OCI-LY7 (cell line): Measurements from ENCODE around the gene ZNF280A. TPM values are rescaled to one million over a fixed set of nuclear protein-coding genes. Genes with fewer than 3 reads are reported as not detected.

Experiments used
- BruUV-seq: library from RNA; stranded (reverse); fragments of 400-500 nt; replicated peaks from 2 replicates; lab custom pipeline; 2021; lab: Mats Ljungman, UMichigan
- CTCF ChIA-PET: fragments of 300-600 bp; sonication (Branson Sonifier 250); formaldehyde crosslinking; loops from one replicate; lab custom pipeline; 2022; ENCODE audit warnings: antibody characterized with exemption; ENCODE audit not compliant: unreplicated experiment; lab: Charles Lee
- POLR2A ChIA-PET: fragments of 300-600 bp; sonication (Branson Sonifier 250); formaldehyde crosslinking; loops from one replicate; lab custom pipeline; 2022; ENCODE audit warnings: antibody characterized with exemption; lab: Charles Lee
- DNase-seq: peaks from one replicate; pipeline ENCODE4 v3.0.0-alpha.2; 2015; ENCODE audit warnings: low spot score
- H2AFZ ChIP-seq: fragments of 200-600 bp; sonication (generic), shearing (Covaris generic); 2 replicates; pipeline ENCODE4 v1.6.1; 2014; ENCODE audit warnings: mild to moderate bottlenecking, antibody characterized with exemption, low read length, moderate library complexity
- H3K27ac ChIP-seq: fragments of 200-600 bp; sonication (generic); 2 replicates; pipeline ENCODE4 v1.5.1; 2014; ENCODE audit warnings: mixed run types, low read depth, mild to moderate bottlenecking, moderate library complexity, low read length, inconsistent platforms; ENCODE audit not compliant: poor library complexity, severe bottlenecking
- H3K36me3 ChIP-seq: fragments of 200-600 bp; sonication (generic); 2 replicates; pipeline ENCODE4 v1.6.1; 2014; ENCODE audit warnings: mild to moderate bottlenecking, antibody characterized with exemption, low read length, moderate library complexity, mixed read lengths; ENCODE audit not compliant: insufficient read depth
- H3K4me1 ChIP-seq: fragments of 200-600 bp; sonication (generic); 2 replicates; pipeline ENCODE4 v1.5.1; 2014; ENCODE audit warnings: mild to moderate bottlenecking, low read length; ENCODE audit not compliant: insufficient read depth, poor library complexity, severe bottlenecking
- H3K4me2 ChIP-seq: fragments of 200-600 bp; sonication (generic); 2 replicates; pipeline ENCODE4 v1.6.1; 2014; ENCODE audit warnings: mild to moderate bottlenecking, low read length
- H3K4me3 ChIP-seq: fragments of 200-600 bp; sonication (generic); 2 replicates; pipeline ENCODE4 v1.5.1; 2014; ENCODE audit warnings: mild to moderate bottlenecking, low read depth, low read length; ENCODE audit not compliant: poor library complexity, severe bottlenecking
- H3K79me2 ChIP-seq: fragments of 200-600 bp; sonication (generic); 2 replicates; pipeline ENCODE4 v1.6.1; 2016; ENCODE audit warnings: low read depth, mild to moderate bottlenecking, low read length, moderate library complexity, mixed read lengths; ENCODE audit not compliant: insufficient read depth
- H3K9me2 ChIP-seq: fragments of 200-600 bp; sonication (generic); 2 replicates; pipeline ENCODE4 v1.6.1; 2016; ENCODE audit warnings: mild to moderate bottlenecking, low read length, mixed read lengths; ENCODE audit not compliant: insufficient read depth
- H3K9me3 ChIP-seq: fragments of 200-600 bp; sonication (generic); 2 replicates; pipeline ENCODE4 v1.6.1; 2014; ENCODE audit warnings: mild to moderate bottlenecking, mixed run types, low read length, mixed read lengths
- H4K20me1 ChIP-seq: fragments of 200-600 bp; sonication (generic); 2 replicates; pipeline ENCODE4 v1.6.1; 2014; ENCODE audit warnings: mild to moderate bottlenecking, antibody characterized with exemption, low read length, moderate library complexity, mixed read lengths; ENCODE audit not compliant: insufficient read depth
- CTCF ChIP-seq: fragments of 200-600 bp; sonication (generic); conservative IDR thresholded peaks from 2 replicates; pipeline ENCODE4 v1.5.1; 2014; ENCODE audit warnings: mild to moderate bottlenecking, antibody characterized with exemption, low read length, moderate library complexity, mixed read lengths
- EZH2phosphoT487 ChIP-seq: fragments of 200-600 bp; sonication (generic); IDR thresholded peaks from 2 replicates; pipeline ENCODE4 v1.6.1; 2018; ENCODE audit warnings: low read depth, borderline replicate concordance, mild to moderate bottlenecking, mixed run types, antibody characterized with exemption, low read length, moderate library complexity, mixed read lengths
- intact Hi-C: fragments of 100-400 bp; cut with micrococcal nuclease; formaldehyde crosslinking; loops from one replicate; pipeline ENCODE4 v1.10.0; 2022; ENCODE audit not compliant: unreplicated experiment
- total RNA-seq, 2 experiments: library from RNA; depleted of rRNA in 1 of 2; stranded (reverse); fragments of >200 nt in 1 of 2; shearing (Covaris generic) in 1 of 2; gene quantifications; 2 replicates each; pipeline ENCODE4 v1.2.3, GENCODE V29; 2014 to 2022

The ZNF280A gene
- total RNA-seq, 2 experiments from 2014 or later: not detected

- Histone ChIP-seq H4K20me1 (no peaks in the 10 kb centered on the region), H3K4me2 (no peak overlapping the region), H3K27ac (no peak overlapping the region), H3K4me3 (no peak overlapping the region), H2AFZ (no peak overlapping the region), H3K36me3 (peaks cover 80% of the 10 kb centered on the region), H3K4me1 (no peaks in the 10 kb centered on the region), H3K9me2 (no peaks in the 10 kb centered on the region), H3K79me2 (no peaks in the 10 kb centered on the region), H3K9me3 (no peaks in the 10 kb centered on the region)
- ChIA-PET CTCF (no interaction called here), POLR2A (interaction anchor here (0.6 to 1.7 kb wide), 3 partner anchors 10 to 291 kb away, joined by 3 to 4 read pairs (median 3); partner anchors contain the start of gene ZNF280B)
- no peak for DNase-seq
- intact Hi-C loops: no loop called here
- TF ChIP-seq EZH2phosphoT487 (no peak), CTCF (no peak)
- BruUV-seq: no TSS peak
These were observed 31.3 kb downstream of the ZNF280A start for GRCh38 chr22:22488736-22489135.

GRCh38 chr22:22487869-22488597 is 32.0 kb downstream of the ZNF280A start:
- no peak overlapping the region for H2AFZ ChIP-seq
- no peaks in the 10 kb centered on the region for H3K9me2 ChIP-seq
- no peaks in the 10 kb centered on the region for H3K79me2 ChIP-seq
- ChIA-PET CTCF (no interaction called here), POLR2A (interaction anchor here (1.7 kb wide), 1 partner anchor 11 kb away, joined by 3 read pairs; no protein-coding TSS in a partner anchor)
- no TSS peak for BruUV-seq
- intact Hi-C loops: no loop called here
- H3K4me2 ChIP-seq: no peak overlapping the region
- H3K27ac ChIP-seq: no peak overlapping the region
- H3K9me3 ChIP-seq: no peaks in the 10 kb centered on the region
- peaks cover 73% of the 10 kb centered on the region for H3K36me3 ChIP-seq
- TF ChIP-seq CTCF (no peak), EZH2phosphoT487 (no peak)
- no peak for DNase-seq
- H3K4me3 ChIP-seq: no peak overlapping the region
- no peaks in the 10 kb centered on the region for H3K4me1 ChIP-seq
- no peaks in the 10 kb centered on the region for H4K20me1 ChIP-seq

- no peaks in the 10 kb centered on the region for H3K79me2 ChIP-seq
- no peak overlapping the region for H3K27ac ChIP-seq
- no peaks in the 10 kb centered on the region for H3K4me1 ChIP-seq
- no peak overlapping the region for H3K4me2 ChIP-seq
- DNase-seq: no peak
- H3K9me3 ChIP-seq: no peaks in the 10 kb centered on the region
- CTCF ChIA-PET: no interaction called here
- peaks cover 63% of the 10 kb centered on the region for H3K36me3 ChIP-seq
- H2AFZ ChIP-seq: no peak overlapping the region
- intact Hi-C loops: no loop called here
- no peak for TF ChIP-seq EZH2phosphoT487
- TF ChIP-seq CTCF: no peak
- H3K9me2 ChIP-seq: no peaks in the 10 kb centered on the region
- BruUV-seq: no TSS peak
- H4K20me1 ChIP-seq: no peaks in the 10 kb centered on the region
- POLR2A ChIA-PET: interaction anchor here (0.7 to 1.7 kb wide), 2 partner anchors 19 to 39 kb away, joined by 3 to 7 read pairs; no protein-coding TSS in a partner anchor
- no peak overlapping the region for H3K4me3 ChIP-seq
These were observed 33.0 kb downstream of the ZNF280A start for GRCh38 chr22:22487059-22487458.
